Spleen (tissue), 3 donors: ENCODE measurements around the gene STKLD1.

Experiments
- POLR2A ChIP-seq, 3 donors: fragments of 450-650 bp; IDR thresholded peaks; one replicate each; pipeline ENCODE4 v1.5.1; 2017; ENCODE audit warnings: antibody characterized with exemption in 3 of 3, mild to moderate bottlenecking in 1 of 3
- POLR2AphosphoS5 ChIP-seq, 3 donors: sonication (generic); formaldehyde crosslinking; IDR thresholded peaks; one replicate each; pipeline ENCODE4 v1.5.1; 2017; ENCODE audit warnings: antibody characterized with exemption in 3 of 3

DNA sequence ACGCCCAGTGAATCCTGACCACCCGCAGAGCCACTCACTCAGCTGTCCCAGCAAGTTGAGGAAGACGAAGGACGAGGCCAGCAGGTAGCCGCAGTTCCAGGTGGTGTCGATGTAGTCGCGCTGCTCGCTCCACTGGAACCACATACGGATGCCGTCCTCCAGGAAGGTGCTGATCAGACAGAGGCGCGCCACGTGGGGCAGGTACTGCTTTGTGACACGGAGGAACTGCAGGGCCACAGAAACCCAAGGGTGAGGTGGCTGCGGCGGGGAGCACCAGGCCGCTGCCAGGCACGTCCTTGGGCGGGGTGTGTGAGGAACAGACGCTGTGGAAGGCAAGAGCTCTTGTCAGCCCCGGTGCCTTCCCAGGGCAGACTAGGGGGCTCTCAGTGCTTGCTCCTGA is 8.9 kb upstream of the STKLD1 start:
- TF ChIP-seq POLR2AphosphoS5 (IDR thresholded peaks at IDR 0.05): no peak
- no peak for TF ChIP-seq POLR2A (IDR thresholded peaks at IDR 0.05)
